GM23248 (cell line): ENCODE measurements around the gene SH3D19. TPM values are rescaled to one million over a fixed set of nuclear protein-coding genes. Genes with fewer than 3 reads are reported as not detected.

Source experiments
- DNase-seq: peaks from one replicate; pipeline ENCODE4 v3.0.0-alpha.2; 2015
- H2AFZ ChIP-seq: fragments of 200-600 bp; sonication (generic); 2 replicates; pipeline ENCODE4 v1.6.1; 2016; ENCODE audit warnings: antibody characterized with exemption
- H3F3A ChIP-seq: fragments of 200-600 bp; sonication (generic); 2 replicates; pipeline ENCODE4 v1.6.1; 2016; ENCODE audit warnings: mild to moderate bottlenecking, antibody characterized with exemption, mixed run types; ENCODE audit not compliant: insufficient read depth
- H3K27ac ChIP-seq: fragments of 200-600 bp; sonication (generic); 2 replicates; pipeline ENCODE4 v1.5.1; 2016; ENCODE audit warnings: mild to moderate bottlenecking
- H3K27me3 ChIP-seq: fragments of 200-600 bp; sonication (generic); replicated peaks from 2 replicates; pipeline ENCODE4 v1.6.1; 2016; ENCODE audit warnings: mild to moderate bottlenecking; ENCODE audit not compliant: insufficient read depth
- H3K36me3 ChIP-seq: fragments of 200-600 bp; sonication (generic); 2 replicates; pipeline ENCODE4 v1.6.1; 2016; ENCODE audit warnings: low read depth, mild to moderate bottlenecking
- H3K4me1 ChIP-seq: fragments of 200-600 bp; sonication (generic); 2 replicates; pipeline ENCODE4 v1.6.1; 2016; ENCODE audit warnings: mild to moderate bottlenecking; ENCODE audit not compliant: insufficient read depth
- H3K4me2 ChIP-seq: fragments of 200-600 bp; sonication (generic); one replicate; pipeline ENCODE4 v1.6.1; 2016; ENCODE audit warnings: mild to moderate bottlenecking; ENCODE audit not compliant: unreplicated experiment
- H3K4me3 ChIP-seq: fragments of 200-600 bp; sonication (generic); 2 replicates; pipeline ENCODE4 v1.5.1; 2016; ENCODE audit warnings: mild to moderate bottlenecking
- H3K79me2 ChIP-seq: fragments of 200-600 bp; sonication (generic); 2 replicates; pipeline ENCODE4 v1.6.1; 2016; ENCODE audit warnings: mild to moderate bottlenecking; ENCODE audit not compliant: insufficient read depth
- H3K9ac ChIP-seq: fragments of 200-600 bp; sonication (generic); 2 replicates; pipeline ENCODE4 v1.6.1; 2016; ENCODE audit warnings: mild to moderate bottlenecking
- H3K9me2 ChIP-seq: fragments of 200-600 bp; sonication (generic); 2 replicates; pipeline ENCODE4 v1.6.1; 2016; ENCODE audit warnings: mixed run types, mild to moderate bottlenecking, moderate library complexity; ENCODE audit not compliant: insufficient read depth
- H3K9me3 ChIP-seq: fragments of 200-600 bp; sonication (generic); one replicate; pipeline ENCODE4 v1.6.1; 2017; ENCODE audit warnings: low read depth
- H4K20me1 ChIP-seq: fragments of 200-600 bp; sonication (generic); 2 replicates; pipeline ENCODE4 v1.6.0; 2016; ENCODE audit not compliant: insufficient read depth
- EZH2 ChIP-seq: fragments of 200-600 bp; sonication (generic); IDR thresholded peaks from 2 replicates; pipeline ENCODE4 v1.6.1; 2018; ENCODE audit warnings: antibody characterized with exemption, mild to moderate bottlenecking; ENCODE audit not compliant: insufficient read depth, poor library complexity, severe bottlenecking
- EZH2phosphoT487 ChIP-seq: fragments of 200-600 bp; sonication (generic); IDR thresholded peaks from 2 replicates; pipeline ENCODE4 v1.6.1; 2018; ENCODE audit warnings: antibody characterized with exemption, moderate library complexity, mild to moderate bottlenecking, low read depth; ENCODE audit not compliant: insufficient read depth
- WGBS, 2 experiments: methylation state at CpG; one replicate each; pipeline ENCODE4 v1.1.6; 2015 to 2017; ENCODE audit warnings: low lambda C conversion rate in 2 of 2, low coverage in 1 of 2; ENCODE audit errors: missing lambda C conversion rate in 2 of 2; 5-methylcytosine and 5-hydroxymethylcytosine counted together
- in situ Hi-C: fragments of 300-500 bp; cut with MboI; formaldehyde crosslinking; loops from 2 replicates; pipeline ENCODE4 v1.15.0; 2020
- polyA plus RNA-seq: library from polyadenylated mRNA; unstranded; fragments of >200 nt; fragmentation: Nextera tagmentation; extraction: Ambion mirVana; gene quantifications from 2 replicates; pipeline ENCODE4 v1.2.1, GENCODE V29; 2016
- total RNA-seq: library from RNA; depleted of rRNA; stranded (reverse); fragments of >200 nt; shearing (Covaris generic); gene quantifications from 2 replicates; pipeline ENCODE4 v1.2.3, GENCODE V29; 2014

Gene SH3D19
- total and polyA plus RNA-seq, 2 experiments from 2014 or later = 29.1 to 47.8 TPM

GRCh38 chr4:151198748-151199147, 126.7 kb downstream of the SH3D19 start:
- H3K4me2 ChIP-seq = peak overlapping the region; percentile 54
- H3K27me3 ChIP-seq = no peaks in the 10 kb centered on the region
- in situ Hi-C loops = no loop called here
- H3K9me3 ChIP-seq = no peaks in the 10 kb centered on the region
- H3K36me3 ChIP-seq = no peaks in the 10 kb centered on the region
- H3K9ac ChIP-seq = peak overlapping the region; percentile 62
- peaks cover 12% of the 10 kb centered on the region; the same call in 1 of the 2 replicates for H3F3A ChIP-seq
- peak overlapping the region; percentile 76 for H3K27ac ChIP-seq
- peaks cover 39% of the 10 kb centered on the region for H3K4me1 ChIP-seq
- H2AFZ ChIP-seq = peak overlapping the region; percentile 40
- 25 to 28% methylated on average over 3 of the region's 3 CpGs for WGBS, 2 experiments
- H4K20me1 ChIP-seq = no peaks in the 10 kb centered on the region
- TF ChIP-seq EZH2 = no peak
- no peak for TF ChIP-seq EZH2phosphoT487
- DNase-seq = peak; percentile 56
- H3K4me3 ChIP-seq = peak overlapping the region; percentile 16; the same call in 1 of the 2 replicates
- no peaks in the 10 kb centered on the region for H3K9me2 ChIP-seq
- peaks cover 83% of the 10 kb centered on the region for H3K79me2 ChIP-seq

- Histone ChIP-seq H3K4me1 (peaks cover 53% of the 10 kb centered on the region), H3K4me2 (peak overlapping the region; percentile 81), H3K36me3 (no peaks in the 10 kb centered on the region), H3K27me3 (no peaks in the 10 kb centered on the region), H3F3A (peaks cover 18% of the 10 kb centered on the region; the same call in 1 of the 2 replicates), H3K79me2 (peaks cover 81% of the 10 kb centered on the region), H4K20me1 (no peaks in the 10 kb centered on the region), H3K27ac (peak overlapping the region; percentile 98), H3K9me3 (no peaks in the 10 kb centered on the region), H2AFZ (0 out of 2 replicates have a peak overlapping the region, but pooled peaks have one; percentile 3), H3K4me3 (peak overlapping the region; percentile 56), H3K9ac (peak overlapping the region; percentile 84), H3K9me2 (no peaks in the 10 kb centered on the region)
- peak; percentile 95 for DNase-seq
- in situ Hi-C loops = no loop called here
- WGBS, 2 experiments = 1% methylated on average over 6 of the region's 6 CpGs
- no peak for TF ChIP-seq EZH2
- TF ChIP-seq EZH2phosphoT487 = no peak
These were observed 128.2 kb downstream of the SH3D19 start for GRCh38 chr4:151197247-151197646.

GRCh38 chr4:151195801-151196200, 129.6 kb downstream of the SH3D19 start:
- H3K9me2 ChIP-seq = no peaks in the 10 kb centered on the region
- H3K9me3 ChIP-seq = no peaks in the 10 kb centered on the region
- no peaks in the 10 kb centered on the region for H3K27me3 ChIP-seq
- H3K4me3 ChIP-seq = peak overlapping the region; percentile 24
- no peak for TF ChIP-seq EZH2phosphoT487
- no peak for TF ChIP-seq EZH2
- H3K27ac ChIP-seq = peak overlapping the region; percentile 98
- H2AFZ ChIP-seq = peak overlapping the region; percentile 16
- in situ Hi-C loops = no loop called here
- no peaks in the 10 kb centered on the region for H3K36me3 ChIP-seq
- H3K4me1 ChIP-seq = peaks cover 53% of the 10 kb centered on the region
- peaks cover 18% of the 10 kb centered on the region; the same call in 1 of the 2 replicates for H3F3A ChIP-seq
- H3K4me2 ChIP-seq = peak overlapping the region; percentile 81
- H4K20me1 ChIP-seq = no peaks in the 10 kb centered on the region
- H3K9ac ChIP-seq = peak overlapping the region; percentile 84
- H3K79me2 ChIP-seq = peaks cover 79% of the 10 kb centered on the region
- DNase-seq = peak; percentile 86
- WGBS, 2 experiments = 0% methylated on average over 5 of the region's 5 CpGs

GRCh38 chr4:151193414-151193813, 132.0 kb downstream of the SH3D19 start:
- in situ Hi-C loops = no loop called here
- Histone ChIP-seq H3K4me3 (no peak overlapping the region), H3K9me2 (no peaks in the 10 kb centered on the region), H3K9me3 (no peaks in the 10 kb centered on the region), H3F3A (peaks cover 18% of the 10 kb centered on the region; the same call in 1 of the 2 replicates), H3K27me3 (no peaks in the 10 kb centered on the region), H3K4me1 (peaks cover 40% of the 10 kb centered on the region), H3K4me2 (no peak overlapping the region), H3K79me2 (peaks cover 74% of the 10 kb centered on the region), H2AFZ (no peak overlapping the region), H4K20me1 (no peaks in the 10 kb centered on the region), H3K36me3 (no peaks in the 10 kb centered on the region), H3K27ac (peak overlapping the region; percentile 59), H3K9ac (no peak overlapping the region)
- TF ChIP-seq EZH2 (no peak), EZH2phosphoT487 (no peak)
- WGBS, 2 experiments = 94 to 98% methylated on average over 2 of the region's 2 CpGs
- no peak for DNase-seq
